Cardiac fibroblast (primary cell): Measurements from ENCODE around the gene NTRK2.

Source experiments
- DNase-seq, 2 donors: peaks; one replicate each; pipeline versions ENCODE4 v3.0.0 to v3.0.0-alpha.2; 2010; ENCODE audit warnings: low read depth in 2 of 2
- H3K4me3 ChIP-seq, 2 donors: replicated peaks in 1 of 2; 1 replicate in 1 of 2; 2 replicates in 1 of 2; pipeline ENCODE4 v1.5.1; 2011; ENCODE audit warnings: low read depth in 2 of 2, low read length in 2 of 2, mild to moderate bottlenecking in 2 of 2, moderate library complexity in 1 of 2
- TF ChIP-seq, protein P1 (sequence below): IDR thresholded peaks from one replicate; pipeline ENCODE4 v1.5.1; 2011; ENCODE audit warnings: low read depth, mild to moderate bottlenecking, low read length, inconsistent platforms

NTRK2 gene

DNA sequence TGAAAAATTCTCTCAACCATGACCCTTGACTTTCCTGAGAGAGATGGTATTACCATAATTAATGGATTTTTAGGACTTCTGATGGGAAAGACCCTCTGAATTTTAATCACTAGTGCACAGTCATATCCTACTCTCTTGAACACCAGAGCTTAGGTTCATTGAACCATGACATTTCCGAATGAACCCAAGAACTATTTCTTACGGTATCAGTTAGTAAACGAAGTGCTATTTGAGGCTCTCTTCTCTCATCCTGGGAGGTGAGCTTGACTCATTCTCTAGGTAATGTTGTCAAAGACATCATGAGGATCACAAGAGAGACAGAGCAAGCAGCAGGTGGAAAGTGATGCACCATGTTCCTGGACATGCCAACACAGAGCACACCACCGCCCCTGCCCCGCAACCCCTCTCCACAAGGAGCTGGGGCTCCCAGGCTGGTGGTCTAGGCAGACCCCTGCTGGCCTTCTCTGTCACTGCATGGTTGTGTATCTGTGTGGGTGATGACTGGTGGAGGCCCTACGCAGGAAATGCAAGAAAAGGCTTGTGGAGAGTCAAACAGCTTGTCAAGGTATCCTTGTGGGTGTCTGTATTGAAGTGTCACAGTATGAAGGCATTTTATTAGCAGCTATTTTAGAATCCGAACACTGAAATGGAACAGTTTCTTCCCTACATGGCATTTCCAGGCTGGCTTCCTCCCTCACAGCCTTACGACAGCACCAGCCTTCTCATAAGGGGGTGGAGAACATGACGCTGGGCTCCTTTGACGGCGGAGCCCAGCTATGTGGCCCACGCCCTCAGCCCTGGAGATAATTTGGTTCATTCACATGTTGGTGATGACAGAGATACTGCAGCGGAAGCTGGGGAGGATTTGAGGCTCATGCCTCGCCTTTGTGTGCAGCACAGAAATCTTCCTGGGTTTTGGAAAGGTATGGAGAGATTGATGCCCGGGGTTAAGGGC, 297.6 kb downstream of the NTRK2 start:
- no peak for DNase-seq
- no peak overlapping the region for H3K4me3 ChIP-seq
- TF ChIP-seq, protein P1, sequence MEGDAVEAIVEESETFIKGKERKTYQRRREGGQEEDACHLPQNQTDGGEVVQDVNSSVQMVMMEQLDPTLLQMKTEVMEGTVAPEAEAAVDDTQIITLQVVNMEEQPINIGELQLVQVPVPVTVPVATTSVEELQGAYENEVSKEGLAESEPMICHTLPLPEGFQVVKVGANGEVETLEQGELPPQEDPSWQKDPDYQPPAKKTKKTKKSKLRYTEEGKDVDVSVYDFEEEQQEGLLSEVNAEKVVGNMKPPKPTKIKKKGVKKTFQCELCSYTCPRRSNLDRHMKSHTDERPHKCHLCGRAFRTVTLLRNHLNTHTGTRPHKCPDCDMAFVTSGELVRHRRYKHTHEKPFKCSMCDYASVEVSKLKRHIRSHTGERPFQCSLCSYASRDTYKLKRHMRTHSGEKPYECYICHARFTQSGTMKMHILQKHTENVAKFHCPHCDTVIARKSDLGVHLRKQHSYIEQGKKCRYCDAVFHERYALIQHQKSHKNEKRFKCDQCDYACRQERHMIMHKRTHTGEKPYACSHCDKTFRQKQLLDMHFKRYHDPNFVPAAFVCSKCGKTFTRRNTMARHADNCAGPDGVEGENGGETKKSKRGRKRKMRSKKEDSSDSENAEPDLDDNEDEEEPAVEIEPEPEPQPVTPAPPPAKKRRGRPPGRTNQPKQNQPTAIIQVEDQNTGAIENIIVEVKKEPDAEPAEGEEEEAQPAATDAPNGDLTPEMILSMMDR = no peak

DNA sequence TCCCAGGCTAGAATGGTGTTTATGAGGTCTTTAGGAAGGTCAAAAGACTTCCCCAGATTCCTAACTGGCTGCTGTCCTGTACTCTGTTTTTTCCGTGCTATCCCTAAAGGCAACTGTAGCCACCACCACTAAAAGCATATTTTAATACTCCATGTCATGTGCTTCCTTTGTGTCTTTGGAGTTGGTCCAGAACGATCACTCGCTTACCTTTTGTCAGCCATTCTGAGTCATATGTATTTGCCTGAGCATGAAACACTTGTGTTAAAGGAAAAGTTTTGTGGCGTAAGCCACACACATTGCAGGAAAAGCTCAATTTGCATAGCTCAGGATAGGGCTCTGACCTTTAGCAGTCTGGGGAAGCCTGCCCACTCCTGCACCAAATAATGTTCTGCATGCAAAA, 299.6 kb downstream of the NTRK2 start:
- no peak overlapping the region for H3K4me3 ChIP-seq
- TF ChIP-seq, protein P1 = no peak
- no peak for DNase-seq

DNA sequence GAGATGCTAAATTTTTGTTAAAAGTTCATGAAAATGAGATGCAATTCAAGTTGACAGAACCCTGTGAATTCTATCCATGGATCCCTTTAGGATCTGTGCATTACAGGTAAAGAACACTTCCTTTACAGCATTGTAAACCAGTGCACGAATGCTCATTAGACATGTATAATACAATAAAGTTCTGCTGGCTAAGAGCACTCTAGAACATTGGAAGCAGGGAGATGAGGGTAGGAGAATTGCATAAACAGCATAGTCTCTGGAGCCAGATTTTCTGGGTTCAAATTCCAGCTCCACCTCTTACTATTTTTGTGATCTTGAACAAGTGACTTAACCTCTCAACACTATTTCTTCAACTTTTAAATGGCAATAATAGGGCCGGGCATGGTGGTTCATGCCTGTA, 300.2 kb downstream of the NTRK2 start:
- no peak for DNase-seq
- no peak overlapping the region for H3K4me3 ChIP-seq
- TF ChIP-seq, protein P1 = no peak

DNA sequence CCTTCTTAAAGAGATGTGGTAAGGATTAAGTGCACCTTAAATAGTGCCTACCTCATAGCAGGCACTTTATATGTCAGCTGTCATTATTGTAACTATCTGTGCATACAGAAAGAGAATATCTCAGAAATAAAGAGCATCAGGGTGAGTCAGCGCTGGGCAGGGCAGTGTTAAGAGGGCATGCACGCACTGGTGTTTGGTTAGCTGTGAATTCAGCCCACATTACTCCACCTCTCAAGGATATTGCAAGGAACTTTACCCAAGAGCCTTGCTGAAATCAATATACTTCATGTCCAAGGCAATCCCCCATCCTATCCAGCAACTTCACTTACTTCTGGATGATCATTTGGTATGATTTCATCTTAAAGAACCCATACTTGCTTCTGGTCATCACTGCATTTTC, 300.9 kb downstream of the NTRK2 start:
- TF ChIP-seq, protein P1 = no peak
- no peak for DNase-seq
- H3K4me3 ChIP-seq = no peak overlapping the region

DNA sequence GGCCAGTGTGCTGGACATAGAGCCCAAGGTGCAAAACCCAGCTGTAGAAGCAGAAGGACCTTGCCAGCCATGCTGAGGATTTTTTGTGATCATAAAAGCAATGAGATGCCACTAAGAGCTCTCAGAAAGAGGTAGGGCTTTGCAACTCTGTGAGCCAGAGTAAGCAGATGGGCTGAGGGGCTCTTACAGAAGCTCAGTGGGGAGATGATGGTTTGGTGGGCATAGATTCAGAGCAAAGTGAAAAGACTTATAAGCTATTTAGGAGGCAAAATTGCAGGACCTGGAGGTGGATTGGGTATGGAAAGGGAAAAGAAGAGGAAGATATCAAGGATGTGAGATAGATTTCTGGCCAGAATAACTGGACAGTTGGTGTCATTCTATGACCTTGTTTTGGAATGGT, 302.0 kb downstream of the NTRK2 start:
- DNase-seq = no peak
- TF ChIP-seq, protein P1 = no peak
- no peak overlapping the region for H3K4me3 ChIP-seq

DNA sequence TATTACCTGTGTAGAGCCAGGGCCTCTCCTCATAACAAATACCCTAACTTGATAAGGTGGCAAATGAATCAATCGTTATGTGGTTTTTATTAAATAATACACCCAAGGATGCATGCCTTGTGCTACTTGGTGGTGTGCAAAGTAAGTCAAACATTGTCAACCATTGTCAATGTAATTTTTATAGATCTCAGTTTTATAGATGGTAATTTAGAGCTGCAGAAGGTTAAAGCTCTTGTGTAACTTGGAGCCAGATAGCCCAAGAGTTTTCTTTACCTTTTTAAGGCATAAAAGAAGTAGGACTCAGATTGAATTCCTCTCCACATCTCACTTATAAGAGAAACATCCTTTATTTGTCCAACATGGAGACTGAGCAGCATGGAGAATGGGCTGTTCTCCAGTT, 304.7 kb downstream of the NTRK2 start:
- no peak overlapping the region for H3K4me3 ChIP-seq
- DNase-seq = no peak
- TF ChIP-seq, protein P1 = no peak
